HG02885 (cell line): ENCODE data around the gene BRD1.
"Not testable (repeated sequence)": the region's sequence is repeated elsewhere in the genome, so short reads cannot be mapped to it uniquely, and the experiment has no call there.

Source experiments
- ATAC-seq: cut with Tn5 transposase; IDR thresholded peaks from one replicate; pipeline ENCODE4 v1.9.1; 2021; ENCODE audit warnings: mild to moderate bottlenecking; ENCODE audit not compliant: unreplicated experiment, poor library complexity

Gene BRD1

DNA sequence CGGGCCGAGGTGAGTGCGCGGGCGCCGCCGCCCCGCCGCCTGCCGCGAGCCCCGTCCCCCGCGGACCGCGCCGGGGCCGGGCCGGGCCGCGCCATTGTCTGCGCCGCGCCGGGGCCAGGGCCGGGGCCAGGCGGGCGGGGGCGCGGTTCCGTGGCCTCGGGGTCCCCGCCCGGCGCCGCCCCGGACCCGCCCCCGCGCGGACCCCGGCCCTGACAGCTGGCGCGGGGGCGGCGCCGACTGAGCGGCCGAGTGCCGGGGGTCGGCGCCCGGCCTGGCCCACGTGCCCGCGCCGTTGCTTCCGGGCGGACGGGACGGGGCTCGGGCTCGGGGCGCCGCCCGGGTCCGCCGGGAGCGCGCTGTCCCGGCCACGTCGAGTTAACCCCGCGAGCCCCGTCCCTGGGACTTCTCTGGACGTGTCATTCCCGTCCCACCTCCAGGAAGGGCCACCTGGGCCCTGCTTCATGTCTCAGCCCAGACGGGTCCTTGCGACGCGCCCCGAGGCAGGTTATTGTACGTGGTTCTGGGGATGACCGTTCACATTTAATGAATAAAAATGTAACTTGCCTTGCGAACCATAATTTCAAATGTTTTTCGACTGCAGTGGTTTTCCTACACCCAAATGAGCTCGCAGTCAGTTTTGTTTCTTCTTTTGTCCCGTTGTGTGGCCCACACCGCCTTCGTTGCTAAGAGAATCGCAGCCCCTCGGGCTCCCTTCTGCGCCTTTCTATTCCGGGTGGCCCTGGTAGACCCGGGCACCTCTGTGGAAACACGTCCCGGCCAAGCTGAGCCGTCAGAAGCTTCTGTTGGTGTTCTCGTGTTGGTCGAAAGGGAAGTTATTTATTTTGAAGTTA lies 26.5 kb upstream of the BRD1 start:
- ATAC-seq = no peak

GRCh38 chr22:49852898-49853894 lies 25.5 kb upstream of the BRD1 start, which contains the start of gene ZBED4:
ZBED4 (plus strand) TSS chr22:49853844; CDS start chr22:49883663, 29,819 bp downstream.
- ATAC-seq = peak; percentile 84

DNA sequence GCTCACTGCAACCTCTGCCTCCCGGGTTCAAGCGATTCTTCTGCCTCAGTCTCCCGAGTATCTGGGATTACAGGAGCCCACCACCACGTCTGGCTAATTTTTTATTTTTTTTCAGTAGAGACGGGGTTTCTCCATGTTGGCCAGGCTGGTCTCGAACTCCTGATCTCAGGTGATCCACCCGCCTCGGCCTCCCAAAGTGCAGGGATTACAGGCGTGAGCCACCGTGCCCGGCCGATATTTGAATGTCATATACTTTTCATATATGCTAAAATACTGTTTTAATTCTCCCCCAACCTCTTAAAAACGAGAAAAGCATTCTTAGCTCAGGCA lies 24.9 kb upstream of the BRD1 start:
- not testable (repeated sequence) for ATAC-seq

- ATAC-seq = no peak
Observed at GRCh38 chr22:49850959-49851802, 23.5 kb upstream of the BRD1 start.

DNA sequence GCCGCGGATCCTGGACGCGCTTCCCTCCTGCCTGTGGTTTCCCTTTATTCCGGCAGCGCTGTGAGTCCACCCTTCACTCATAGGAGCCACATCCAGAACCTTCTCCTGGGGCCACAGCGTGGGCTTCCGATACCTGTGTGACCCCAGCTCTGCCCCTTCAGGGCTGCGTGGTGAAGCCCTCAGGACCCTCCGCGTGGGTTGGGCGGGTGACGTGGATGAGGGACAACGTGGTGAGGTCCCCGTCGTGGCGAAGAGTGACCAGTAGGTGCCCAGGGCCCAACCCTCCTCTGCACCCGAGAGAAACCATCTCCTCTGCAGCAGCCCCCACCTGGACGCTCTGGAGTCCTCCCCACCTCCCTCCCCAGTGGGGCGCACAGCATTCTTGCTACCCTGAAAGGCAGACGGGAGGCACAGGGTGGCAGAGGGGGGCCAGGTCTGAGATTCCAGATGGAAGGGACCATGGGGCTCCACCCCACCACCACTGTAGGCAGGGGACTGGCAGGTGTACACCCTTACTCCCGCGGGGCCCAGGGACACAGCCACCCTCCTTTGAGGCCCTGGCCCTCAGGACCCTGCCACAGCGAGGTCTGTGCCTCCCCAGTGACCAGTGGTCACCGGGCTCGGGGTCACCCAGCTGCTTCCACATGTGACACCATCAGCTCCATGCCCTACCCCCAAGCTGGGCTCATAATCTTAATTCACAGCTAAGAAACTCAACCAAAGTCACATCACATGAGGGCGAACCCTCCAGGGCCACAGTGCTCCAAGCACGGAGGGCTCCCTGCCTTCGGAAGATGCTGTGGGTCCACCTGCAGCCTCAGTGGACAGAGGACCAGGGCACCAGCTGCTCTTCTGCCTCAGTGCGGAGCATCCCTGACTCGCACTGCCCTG lies 22.6 kb upstream of the BRD1 start:
- no peak for ATAC-seq

GRCh38 chr22:49849161-49850020 lies 21.7 kb upstream of the BRD1 start:
- no peak for ATAC-seq

DNA sequence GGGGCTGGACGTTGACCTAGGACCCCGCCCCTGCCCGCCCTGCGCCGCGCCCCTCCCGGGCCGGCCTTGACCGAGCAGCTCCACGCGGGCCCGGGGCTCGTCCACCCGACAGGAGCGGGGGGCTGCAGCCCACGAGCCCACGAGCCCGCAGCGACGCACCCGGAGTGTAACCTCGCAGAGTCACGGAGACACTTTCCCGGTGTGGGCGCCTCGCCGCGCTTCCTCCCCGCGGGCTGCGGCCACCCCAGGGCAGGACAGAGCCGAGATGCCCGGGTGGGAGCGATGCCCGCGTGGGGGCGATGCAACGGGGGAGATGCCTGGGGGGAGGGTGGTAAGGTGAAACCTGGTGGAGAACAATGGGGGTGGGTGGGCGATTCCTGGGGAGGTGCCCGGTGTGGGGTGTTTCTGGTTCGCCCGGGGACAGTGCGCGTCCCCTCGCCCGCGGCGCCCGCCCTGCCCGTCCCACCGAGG lies 21.1 kb upstream of the BRD1 start:
- no peak for ATAC-seq

DNA sequence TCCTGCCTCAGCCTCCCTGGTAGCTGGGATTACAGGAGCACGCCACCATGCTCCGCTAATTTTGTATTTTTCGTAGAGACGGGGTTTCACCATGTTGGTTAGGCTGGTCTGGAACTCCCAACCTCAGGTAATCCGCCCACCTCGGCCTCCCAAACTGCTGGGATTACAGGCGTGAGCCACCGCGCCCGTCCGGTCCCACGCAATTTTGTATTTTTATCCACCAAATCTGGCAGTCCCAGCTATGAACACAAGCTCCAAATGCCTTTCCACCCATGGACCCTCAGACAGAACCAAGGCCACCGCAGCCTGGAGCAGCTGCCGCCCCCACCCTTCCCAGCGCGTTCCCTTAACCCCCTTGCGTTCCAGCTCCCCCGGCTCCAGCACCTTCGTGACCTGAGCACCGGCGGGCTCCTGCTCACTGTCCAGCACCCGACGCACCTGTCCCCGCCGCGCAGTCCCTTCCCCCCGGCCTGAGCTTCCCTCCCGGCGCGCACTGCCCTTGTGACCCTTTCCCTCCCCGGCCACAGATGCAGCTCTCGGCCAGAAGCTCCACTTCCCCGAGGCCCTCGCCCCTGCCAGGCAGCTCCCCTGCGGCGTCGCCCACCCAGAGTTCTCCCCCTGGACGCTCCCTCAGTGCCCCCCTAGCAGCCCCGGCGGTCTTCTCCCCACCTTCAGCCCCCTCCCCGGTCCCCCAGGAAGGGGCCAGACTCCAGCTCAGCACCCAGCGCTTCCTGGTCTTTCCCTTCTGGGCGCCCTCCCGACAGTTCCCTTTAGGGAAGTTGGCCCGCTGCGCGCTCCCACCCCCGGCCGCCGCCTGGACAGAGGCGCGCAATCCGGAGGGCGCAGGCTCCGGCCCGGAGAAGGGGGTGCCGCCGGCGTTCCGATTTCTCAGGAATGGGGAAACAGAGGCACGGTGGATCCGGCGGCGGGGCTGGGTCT lies 20.3 kb upstream of the BRD1 start:
- ATAC-seq = no peak

- no peak for ATAC-seq
Observed at GRCh38 chr22:49845666-49846459, 18.2 kb upstream of the BRD1 start.

DNA sequence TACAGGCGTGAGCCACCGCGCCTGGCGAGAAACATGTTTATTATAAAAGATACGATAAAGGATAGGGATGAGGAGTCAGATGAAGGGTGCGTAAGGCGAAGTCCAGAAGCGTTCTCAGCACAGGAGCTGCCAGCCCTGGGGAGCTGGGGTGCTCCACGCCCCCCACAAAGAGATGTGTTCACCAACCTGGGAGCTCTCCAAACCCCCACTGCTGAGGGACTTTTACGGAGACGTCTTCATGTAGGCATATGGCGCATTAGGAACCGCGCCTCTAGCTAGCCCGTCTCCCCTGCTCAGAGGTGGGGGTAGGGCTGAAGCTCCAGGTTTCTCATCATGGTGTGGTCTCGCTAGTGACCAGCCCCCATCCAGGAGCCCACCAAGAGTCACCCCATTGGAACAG lies 17.6 kb upstream of the BRD1 start:
- no peak for ATAC-seq

- ATAC-seq = no peak
Observed at GRCh38 chr22:49838771-49839717, 11.4 kb upstream of the BRD1 start.

GRCh38 chr22:49833340-49834007 lies 5.8 kb upstream of the BRD1 start:
- no peak for ATAC-seq

DNA sequence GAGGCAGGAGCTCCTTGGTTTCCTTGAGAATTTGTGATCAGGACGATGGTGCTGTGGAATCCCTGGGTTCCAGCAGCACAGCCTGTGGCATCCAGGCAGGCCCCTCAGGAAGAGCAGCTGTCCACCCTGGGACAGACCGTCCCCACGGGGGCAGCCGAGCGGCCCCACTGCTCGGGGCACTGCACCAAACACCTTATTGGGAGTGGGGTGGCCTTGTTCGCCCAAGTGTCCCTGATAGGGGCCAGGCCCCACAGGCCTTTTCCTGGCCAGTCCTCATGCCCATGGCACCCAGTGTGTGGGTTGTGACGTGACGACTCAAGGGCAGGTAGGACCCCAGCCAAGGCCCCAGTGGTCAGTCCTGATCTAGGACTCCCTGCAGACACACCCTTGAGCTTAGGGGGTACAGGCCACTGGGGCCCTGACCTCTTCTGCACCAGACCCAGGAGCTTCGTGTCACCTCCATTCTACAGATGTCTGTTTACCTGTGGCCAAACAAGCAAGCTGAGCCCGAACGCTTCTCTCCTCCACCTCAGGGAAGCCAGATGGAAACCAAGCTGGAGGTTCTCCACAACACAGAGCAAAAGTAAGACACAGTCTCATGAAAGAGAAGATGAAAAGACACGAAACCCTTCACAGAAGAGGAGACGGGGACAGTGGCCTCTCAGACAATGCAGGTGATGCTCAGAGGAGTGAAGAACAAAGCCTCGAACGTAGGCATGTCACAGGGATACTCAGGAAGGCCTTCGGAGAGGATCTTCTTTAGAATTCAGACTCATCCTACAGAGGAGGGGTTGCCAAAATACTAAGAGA lies 1.6 kb upstream of the BRD1 start:
- no peak for ATAC-seq

DNA sequence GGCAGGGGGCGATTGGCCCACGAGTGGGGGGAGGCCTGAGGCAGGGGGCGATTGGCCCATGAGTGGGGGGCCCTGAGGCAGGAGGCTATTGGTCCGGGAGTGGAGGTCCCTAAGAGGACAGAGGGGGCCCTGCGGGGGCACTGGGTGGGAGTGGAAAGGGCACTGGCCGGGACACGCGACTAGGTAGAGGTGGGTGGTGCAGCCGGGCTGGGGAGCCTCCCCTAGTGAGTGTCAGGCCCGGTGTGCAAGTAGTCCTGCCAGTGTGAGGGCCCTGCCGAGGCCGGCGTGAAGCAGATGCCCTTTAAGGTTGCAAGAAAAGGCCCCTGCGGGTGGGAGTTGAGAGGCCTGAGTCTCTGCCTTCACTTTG lies 909 bp upstream of the BRD1 start:
- no peak for ATAC-seq
